ENCODE data around the gene DOK4. TPM values are rescaled to one million over a fixed set of nuclear protein-coding genes. Genes with fewer than 3 reads are reported as not detected.

DOK4 gene
- total RNA-seq, 1 experiment from 2014 or later: 13.1 TPM

DNA sequence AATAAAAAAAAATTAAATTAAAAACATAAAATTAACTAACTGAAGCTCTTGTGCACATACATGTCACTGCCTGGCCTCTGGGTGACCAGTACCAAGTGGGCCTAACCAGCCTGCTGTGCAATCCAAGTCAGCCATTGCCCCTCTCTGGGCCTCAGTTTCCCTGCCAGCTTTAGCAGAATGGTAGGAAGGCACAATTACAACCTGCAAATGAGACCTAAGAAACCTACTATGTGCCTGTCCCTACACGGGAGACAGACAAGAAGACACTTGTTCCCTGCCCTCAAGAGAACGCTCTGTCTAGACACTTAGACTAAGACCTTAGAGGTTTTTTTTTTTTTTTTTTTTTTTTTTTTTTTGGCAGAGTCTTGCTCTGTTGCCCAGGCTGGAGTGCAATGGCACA lies 40.8 kb downstream of the DOK4 start:
- H4K8ac ChIP-seq (replicated peaks; ENCODE audit: insufficient read length, low read depth, low read length): no peak overlapping the region
- Mint-ChIP-seq H3K4me1 (peaks cover 7 to 15% of the 10 kb centered on the region in 2 experiments), H3K27me3 (ENCODE audit: low read depth) (no peaks in the 10 kb centered on the region), H3K27ac (no peak overlapping the region), H3K9me3 (peaks cover 6 to 8% of the 10 kb centered on the region in 2 experiments; a peak in 4 of 5 replicates), H3K36me3 (ENCODE audit: insufficient read depth in 1 of 3, low read depth in 3 of 3) (peaks cover 12 to 18% (median 18%) of the 10 kb centered on the region in 3 experiments), H3K4me3 (peak overlapping the region; percentile 33 to 40; a peak in 3 of 5 replicates)
- H3K14ac ChIP-seq (ENCODE audit: insufficient read depth, low read length): no peak overlapping the region
- no peak for DNase-seq
- no peak overlapping the region for H3K9ac ChIP-seq (ENCODE audit: extremely low read depth, insufficient read length, low read length)
- no peak overlapping the region for H2BK12ac ChIP-seq (ENCODE audit: insufficient read length, low read depth, low read length)
- H2BK20ac ChIP-seq (ENCODE audit: low read depth, low read length, poor library complexity, severe bottlenecking): no peak overlapping the region
- peaks cover 2% of the 10 kb centered on the region; the same call in 1 of the 2 replicates for H3K79me2 ChIP-seq (ENCODE audit: insufficient read depth, low read length)
- no peaks in the 10 kb centered on the region for H3K27me3 ChIP-seq (ENCODE audit: insufficient read depth, low read length)
- H4K20me1 ChIP-seq (ENCODE audit: control insufficient read depth, insufficient read depth, insufficient read length): no peaks in the 10 kb centered on the region
- H3K4me2 ChIP-seq (ENCODE audit: insufficient read depth, insufficient read length, low read length): no peak overlapping the region
- H3K79me1 ChIP-seq (ENCODE audit: insufficient read depth, low read depth, low read length, poor library complexity, severe bottlenecking): peaks cover 5% of the 10 kb centered on the region
- no peak overlapping the region for H2AK5ac ChIP-seq (ENCODE audit: insufficient read length, low read length)
- H4K91ac ChIP-seq (ENCODE audit: insufficient read length, low read depth, low read length): no peak overlapping the region
- no CpG with 5 or more reads among the region's 2 CpGs for WGBS (ENCODE audit: extremely low coverage, insufficient read length, low lambda C conversion rate)
- H4K5ac ChIP-seq (ENCODE audit: insufficient read length, low read depth, low read length): no peak overlapping the region
- H2BK120ac ChIP-seq (ENCODE audit: low read depth, low read length, poor library complexity, severe bottlenecking): no peak overlapping the region
- H3K27ac ChIP-seq (ENCODE audit: insufficient read length, low read depth, low read length): no peak overlapping the region
- no peak overlapping the region for H3T11ph ChIP-seq (ENCODE audit: low read length)
- H3K4me1 ChIP-seq (ENCODE audit: insufficient read depth, low read length): no peaks in the 10 kb centered on the region
- H2AFZ ChIP-seq (ENCODE audit: low read length): no peak overlapping the region
- no peak overlapping the region for H3K56ac ChIP-seq (ENCODE audit: insufficient read length, low read depth, low read length)
- no peak overlapping the region for H2BK5ac ChIP-seq (ENCODE audit: insufficient read length, low read length)
- no peak overlapping the region for H3K4ac ChIP-seq (ENCODE audit: low read depth, low read length)
- no peak overlapping the region for H3K18ac ChIP-seq (ENCODE audit: insufficient read length, low read depth, low read length)
- no peak overlapping the region for H2BK15ac ChIP-seq (ENCODE audit: low read depth, low read length)
- TF ChIP-seq, protein P1, sequence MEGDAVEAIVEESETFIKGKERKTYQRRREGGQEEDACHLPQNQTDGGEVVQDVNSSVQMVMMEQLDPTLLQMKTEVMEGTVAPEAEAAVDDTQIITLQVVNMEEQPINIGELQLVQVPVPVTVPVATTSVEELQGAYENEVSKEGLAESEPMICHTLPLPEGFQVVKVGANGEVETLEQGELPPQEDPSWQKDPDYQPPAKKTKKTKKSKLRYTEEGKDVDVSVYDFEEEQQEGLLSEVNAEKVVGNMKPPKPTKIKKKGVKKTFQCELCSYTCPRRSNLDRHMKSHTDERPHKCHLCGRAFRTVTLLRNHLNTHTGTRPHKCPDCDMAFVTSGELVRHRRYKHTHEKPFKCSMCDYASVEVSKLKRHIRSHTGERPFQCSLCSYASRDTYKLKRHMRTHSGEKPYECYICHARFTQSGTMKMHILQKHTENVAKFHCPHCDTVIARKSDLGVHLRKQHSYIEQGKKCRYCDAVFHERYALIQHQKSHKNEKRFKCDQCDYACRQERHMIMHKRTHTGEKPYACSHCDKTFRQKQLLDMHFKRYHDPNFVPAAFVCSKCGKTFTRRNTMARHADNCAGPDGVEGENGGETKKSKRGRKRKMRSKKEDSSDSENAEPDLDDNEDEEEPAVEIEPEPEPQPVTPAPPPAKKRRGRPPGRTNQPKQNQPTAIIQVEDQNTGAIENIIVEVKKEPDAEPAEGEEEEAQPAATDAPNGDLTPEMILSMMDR (conservative IDR thresholded peaks at IDR 0.05): no peak
- no peaks in the 10 kb centered on the region for H3K9me3 ChIP-seq (ENCODE audit: control insufficient read depth, low read depth, low read length)
- H3K23ac ChIP-seq (ENCODE audit: insufficient read length, low read depth, low read length): no peak overlapping the region
- peaks cover 10% of the 10 kb centered on the region for H3K23me2 ChIP-seq (ENCODE audit: insufficient read length, low read depth, low read length, poor library complexity, severe bottlenecking)

Measured in H9 (cell line).